Stimulated activated CD4-positive, alpha-beta T cell treated with anti-CD3 and anti-CD28 coated beads, Interleukin-12 subunit alpha, Interleukin-12 subunit beta, amount 100 ng/mL, for 24 hours (primary cell): ENCODE data around the gene TES.

Experiments
- DNase-seq, 2 experiments: peaks; one replicate each; pipeline ENCODE4 v3.0.0-alpha.2; 2020; ENCODE audit warnings: low read depth in 2 of 2

TES gene

GRCh38 chr7:116219834-116220233 lies 9.5 kb downstream of the TES start:
- DNase-seq: no peak

- DNase-seq: no peak
These were observed 12.2 kb downstream of the TES start for GRCh38 chr7:116222501-116222900.

DNA sequence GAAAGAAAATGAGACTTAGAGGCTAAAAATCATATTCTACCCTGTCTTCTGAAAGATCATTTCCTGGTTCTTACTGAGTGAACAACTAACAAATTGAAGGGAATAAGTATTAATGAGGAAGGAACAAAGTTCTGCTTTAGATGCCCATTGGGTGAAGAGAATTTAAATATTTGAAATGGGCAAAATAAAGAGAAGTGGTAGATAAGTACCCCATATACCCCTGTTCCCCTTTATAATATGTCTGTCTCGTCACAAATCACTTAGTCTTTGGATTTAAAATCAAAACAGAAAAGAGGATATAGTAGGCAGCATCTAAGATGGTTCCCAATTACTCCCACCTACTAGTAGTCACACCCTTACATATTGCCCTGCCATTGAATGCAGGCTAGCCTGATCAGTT lies 13.2 kb downstream of the TES start:
- DNase-seq: no peak

DNA sequence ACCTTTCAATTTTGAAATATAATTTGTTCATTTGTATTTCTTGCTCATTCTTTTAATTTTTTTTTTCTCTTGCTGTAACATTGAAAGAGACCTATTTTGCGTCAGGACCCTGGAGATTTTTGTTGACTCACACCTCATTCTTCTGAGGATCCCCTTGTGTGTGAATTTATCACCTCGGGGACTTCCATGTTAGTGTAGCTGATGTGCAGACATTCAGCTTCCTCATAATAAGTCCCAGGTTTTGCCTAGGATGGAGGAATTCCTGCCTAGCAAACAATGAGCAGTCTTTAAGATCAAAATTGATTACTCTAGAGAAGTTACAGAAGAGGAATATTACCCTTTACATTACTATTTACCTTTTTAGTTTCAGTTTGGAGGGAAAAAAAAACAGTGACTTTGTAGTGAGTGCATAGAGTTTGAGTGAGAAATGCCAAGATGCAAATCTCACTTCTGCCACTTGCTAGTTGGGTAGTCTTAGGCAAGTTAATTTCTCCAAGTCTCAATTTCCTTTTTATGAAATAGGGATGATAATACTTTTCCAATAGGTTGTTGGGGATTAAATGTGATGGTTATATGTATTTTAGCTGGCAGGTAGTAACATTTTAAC lies 14.3 kb downstream of the TES start:
- no peak for DNase-seq

DNA sequence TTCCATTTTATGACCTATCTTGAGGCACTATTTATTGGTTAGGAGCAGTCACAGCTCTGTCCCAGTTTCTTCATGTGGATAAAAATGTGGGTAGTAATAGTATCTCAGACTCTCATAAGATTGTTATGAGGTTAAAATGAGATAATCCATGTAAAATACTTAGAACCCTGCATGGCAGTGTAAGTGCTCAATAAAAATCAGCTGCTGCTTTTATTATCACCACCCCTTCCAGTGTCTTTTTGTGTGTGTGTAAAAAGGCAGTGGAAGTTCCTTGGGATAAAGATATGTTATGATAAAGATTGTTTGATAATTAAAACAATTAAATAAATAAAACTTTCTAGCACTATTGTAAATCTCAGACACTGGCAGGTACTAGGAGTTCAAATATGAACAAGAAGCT lies 15.5 kb downstream of the TES start:
- DNase-seq: no peak

DNA sequence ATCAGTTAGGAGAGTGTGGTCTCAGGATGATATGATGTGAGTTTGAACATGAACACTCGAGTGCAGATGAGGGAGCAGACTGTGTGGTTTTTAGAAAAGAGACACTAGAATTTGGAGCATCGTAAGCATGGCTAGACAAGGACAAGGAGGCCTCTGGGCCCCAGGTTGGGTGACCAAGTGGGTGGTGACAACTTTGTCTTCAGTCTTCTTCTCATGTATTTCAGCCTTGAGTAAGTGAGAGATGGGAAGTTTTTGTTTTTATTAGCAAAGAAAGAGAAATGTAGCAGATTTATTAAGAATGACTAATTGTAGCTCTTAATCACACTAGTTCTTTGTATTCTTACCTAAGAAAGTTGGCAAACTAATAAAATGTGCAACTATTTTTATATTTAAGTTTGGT lies 16.3 kb downstream of the TES start:
- DNase-seq: no peak

GRCh38 chr7:116227678-116228239 lies 17.4 kb downstream of the TES start:
- no peak for DNase-seq

DNA sequence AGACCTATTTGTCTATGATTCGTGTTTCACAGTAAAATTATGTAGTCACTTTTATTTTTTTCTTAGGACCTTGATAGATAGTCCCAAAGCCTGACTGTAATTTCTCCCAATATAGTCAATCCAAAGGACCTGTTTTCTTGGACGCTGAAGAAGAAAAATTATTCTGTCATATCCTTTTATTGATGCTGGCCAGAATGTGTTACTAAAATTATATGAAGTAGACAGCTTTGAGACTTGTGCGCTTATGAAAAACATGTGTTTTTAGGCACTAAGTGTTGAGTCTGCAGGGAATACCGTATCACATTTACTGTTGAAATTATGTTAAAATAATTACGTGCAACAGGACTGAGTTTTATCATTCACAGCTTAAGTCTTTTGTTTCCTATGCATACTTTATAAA lies 17.9 kb downstream of the TES start:
- DNase-seq: no peak

DNA sequence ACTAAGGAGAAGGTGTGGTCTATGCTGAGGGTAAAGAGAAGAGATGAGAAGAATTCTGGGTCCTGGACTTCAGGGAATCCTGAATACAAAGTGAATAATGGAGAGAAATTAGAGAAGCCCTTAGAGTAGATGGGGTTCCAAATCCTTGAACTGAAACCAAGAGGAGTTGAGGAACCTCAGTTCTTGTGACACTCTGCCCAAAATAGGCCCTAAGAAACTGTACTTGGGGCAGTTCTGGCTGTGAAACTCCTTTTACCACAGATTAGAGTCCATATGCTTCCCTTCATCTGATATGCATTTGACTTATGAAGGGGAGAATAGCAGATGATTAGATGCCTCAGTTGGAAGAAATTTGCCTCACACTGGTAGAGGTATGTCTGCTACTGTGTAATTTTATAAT lies 19.0 kb downstream of the TES start:
- DNase-seq: no peak

GRCh38 chr7:116230191-116231005 lies 20.1 kb downstream of the TES start:
- DNase-seq: no peak

- no peak for DNase-seq
These were observed 21.2 kb downstream of the TES start for GRCh38 chr7:116231543-116231942.

DNA sequence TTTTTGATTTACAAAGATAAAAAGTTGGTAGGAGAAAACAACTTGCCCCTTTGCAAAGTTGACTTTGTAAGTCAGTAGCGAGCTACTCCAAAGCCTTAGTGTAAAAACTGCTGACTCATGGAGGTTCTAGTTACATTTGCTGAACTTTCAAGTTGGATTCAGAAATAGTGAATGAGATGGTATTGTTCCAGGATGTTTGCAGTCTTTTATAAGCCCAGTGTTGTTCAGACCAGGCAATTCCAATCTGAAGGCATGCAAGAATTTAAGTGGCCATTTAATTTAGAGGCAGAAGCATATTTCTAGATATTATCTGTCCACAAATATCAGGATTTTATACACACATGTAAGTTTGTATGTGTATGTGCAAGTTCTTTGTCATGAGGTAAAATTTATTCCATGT lies 21.6 kb downstream of the TES start:
- DNase-seq: no peak

GRCh38 chr7:116232350-116232749 lies 22.0 kb downstream of the TES start:
- no peak for DNase-seq

GRCh38 chr7:116232920-116233319 lies 22.6 kb downstream of the TES start:
- DNase-seq: no peak

GRCh38 chr7:116234517-116235200 lies 24.3 kb downstream of the TES start:
- DNase-seq: no peak

- no peak for DNase-seq
These were observed 25.0 kb downstream of the TES start for GRCh38 chr7:116235380-116235779.

- peak in 1 of 2 experiments; percentile 30 for DNase-seq
These were observed 25.8 kb downstream of the TES start for GRCh38 chr7:116236020-116236630.

DNA sequence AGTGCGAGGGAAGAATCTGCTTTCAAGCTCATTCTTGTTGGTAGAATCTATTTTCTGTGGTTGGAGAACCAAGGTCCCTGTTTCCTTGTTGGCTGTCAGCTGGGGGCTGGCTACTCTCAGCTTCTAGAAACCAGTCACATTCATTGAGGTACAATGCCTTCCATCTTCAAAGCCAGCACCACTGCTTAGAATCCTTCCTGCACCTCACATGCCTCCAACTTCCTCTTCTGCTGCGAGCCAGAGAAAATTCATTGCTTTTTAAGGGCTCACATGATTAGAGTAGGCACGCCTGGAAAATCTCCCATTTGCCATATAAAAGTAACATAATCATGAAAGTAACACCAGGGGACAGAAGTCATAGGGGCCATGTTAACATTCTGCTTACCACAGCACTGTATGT lies 28.7 kb downstream of the TES start:
- DNase-seq: no peak

DNA sequence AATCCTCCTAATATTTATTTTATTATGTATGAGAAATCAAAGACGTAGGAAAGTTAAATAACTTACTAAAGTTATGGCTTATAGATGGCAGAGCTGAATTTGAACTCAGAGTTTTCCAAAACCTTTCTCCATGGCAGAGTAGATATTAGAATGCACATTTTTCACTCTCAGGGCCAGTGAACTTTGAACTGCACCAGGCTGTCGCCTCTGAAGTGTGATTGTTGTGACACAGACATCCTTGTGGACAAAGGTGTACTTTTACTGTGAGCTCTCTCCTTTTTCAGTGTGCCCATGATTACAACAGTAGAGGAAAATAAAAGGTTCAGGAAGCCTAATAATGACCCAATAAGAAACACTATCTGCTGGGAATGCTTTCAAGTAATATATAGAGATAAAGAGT lies 29.1 kb downstream of the TES start:
- DNase-seq: no peak

DNA sequence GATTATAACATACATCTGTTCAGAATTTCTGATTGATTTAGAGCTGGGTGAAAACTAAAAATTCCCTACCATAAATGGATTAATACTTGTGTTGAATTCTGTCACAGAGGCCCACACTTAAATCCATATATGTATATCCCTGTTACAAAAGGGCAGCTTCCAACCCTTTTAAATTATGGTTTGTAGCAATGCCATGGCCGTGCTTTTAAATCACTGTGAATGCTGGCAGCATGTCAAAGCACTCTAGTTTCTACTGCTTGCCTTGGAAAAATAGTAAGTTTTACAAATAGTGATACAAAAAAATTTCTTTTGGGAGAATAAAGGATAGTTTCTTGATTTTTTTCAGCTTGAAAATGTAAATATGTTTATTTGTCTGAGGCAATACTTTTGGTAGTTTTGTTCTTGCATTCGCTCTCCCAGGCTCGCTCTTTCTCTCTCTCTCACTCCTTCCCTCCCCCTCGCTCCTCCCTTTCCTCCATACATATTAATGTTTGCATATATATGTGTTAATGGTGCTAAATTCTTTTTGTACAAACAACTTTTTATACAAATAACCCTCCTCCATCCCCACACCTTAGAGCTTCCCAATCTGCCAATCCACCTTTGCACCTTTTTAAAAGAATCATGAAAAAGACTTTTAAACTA lies 29.8 kb downstream of the TES start:
- no peak for DNase-seq

DNA sequence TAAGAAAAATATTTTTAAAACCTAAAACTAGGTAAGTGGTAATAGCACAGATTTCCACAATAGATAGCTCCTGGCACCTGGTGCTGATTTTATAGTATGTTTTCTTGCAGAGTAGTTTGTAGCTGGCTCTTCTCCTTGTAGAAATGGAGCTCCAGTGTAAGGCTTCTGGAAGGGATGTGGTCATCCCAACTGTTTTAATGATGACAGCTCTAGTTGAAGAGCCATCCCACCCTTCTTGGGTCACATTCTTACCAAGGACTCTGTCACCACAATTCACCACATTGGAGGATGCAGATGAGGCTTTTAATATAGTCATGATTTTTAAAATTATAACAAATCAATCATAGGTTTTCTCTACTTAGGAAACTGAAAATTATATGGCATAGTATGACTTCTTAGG lies 31.0 kb downstream of the TES start:
- DNase-seq: no peak

GRCh38 chr7:116242178-116242577 lies 31.8 kb downstream of the TES start:
- no peak for DNase-seq
